Aorta (tissue), 5 donors: Measurements from ENCODE around the gene C4orf50. TPM values are rescaled to one million over a fixed set of nuclear protein-coding genes. Genes with fewer than 3 reads are reported as not detected.
"Not testable (repeated sequence)": the region's sequence is repeated elsewhere in the genome, so short reads cannot be mapped to it uniquely, and the experiment has no call there.

Source experiments
- ATAC-seq: fragments of 200-7000 bp; cut with Tn5 transposase; one replicate; pipeline ENCODE4 v1.9.1; 2022; ENCODE audit warnings: moderate library complexity; ENCODE audit not compliant: low FRiP score
- DNase-seq, 2 donors: peaks; one replicate each; pipeline ENCODE4 v3.0.0-alpha.2; 2020
- H3K27ac ChIP-seq, 2 donors: one replicate each; pipeline ENCODE4 v1.5.1; 2013; ENCODE audit warnings: low read length in 2 of 2, mild to moderate bottlenecking in 2 of 2, moderate library complexity in 2 of 2, control low read depth in 1 of 2, inconsistent platforms in 1 of 2, low read depth in 1 of 2
- H3K27me3 ChIP-seq, 2 donors: one replicate each; pipeline ENCODE4 v1.6.1; 2013; ENCODE audit warnings: control low read depth in 1 of 2, low read length in 1 of 2, mild to moderate bottlenecking in 1 of 2, moderate library complexity in 1 of 2; ENCODE audit not compliant: insufficient read depth in 2 of 2, control insufficient read depth in 1 of 2
- H3K36me3 ChIP-seq, 2 donors: one replicate each; pipeline ENCODE4 v1.6.1; 2013; ENCODE audit warnings: control low read depth in 1 of 2, low read length in 1 of 2, mild to moderate bottlenecking in 1 of 2; ENCODE audit not compliant: insufficient read depth in 2 of 2, control insufficient read depth in 1 of 2
- H3K4me1 ChIP-seq, 2 donors: one replicate each; pipeline ENCODE4 v1.6.1; 2013; ENCODE audit warnings: low read length in 2 of 2, control low read depth in 1 of 2, mild to moderate bottlenecking in 1 of 2, moderate library complexity in 1 of 2; ENCODE audit not compliant: insufficient read depth in 2 of 2, control insufficient read depth in 1 of 2
- H3K4me3 ChIP-seq, 2 donors: one replicate each; pipeline ENCODE4 v1.5.1; 2013; ENCODE audit warnings: low read length in 2 of 2, control low read depth in 1 of 2, mild to moderate bottlenecking in 1 of 2
- H3K9me3 ChIP-seq: one replicate; pipeline ENCODE4 v1.6.1; 2013; ENCODE audit warnings: mild to moderate bottlenecking, low read length; ENCODE audit not compliant: control insufficient read depth
- WGBS, 2 donors: extraction: QIAGEN DNeasy Blood & Tissue Kit; methylation state at CpG; one replicate each; pipeline ENCODE4 v1.1.7; 2013; 5-methylcytosine and 5-hydroxymethylcytosine counted together
- intact Hi-C, 2 donors: fragments of 100-400 bp; cut with DNase I; formaldehyde crosslinking; loops; one replicate each; pipeline versions ENCODE4 v1.14.2 to v1.15.0; 2022
- polyA plus RNA-seq, 2 donors: library from polyadenylated mRNA; stranded (reverse); fragments of 200-250 nt; gene quantifications; one replicate each; pipeline ENCODE4 v1.2.3, GENCODE V29; 2013
- total RNA-seq, 2 donors: library from RNA; stranded (reverse); fragmentation: NEBNext Ultra II Directional; extraction: Animal tissue kit (Norgen Biotek cat#: 25700); gene quantifications; one replicate each; pipeline ENCODE4 v1.2.1, GENCODE V29; 2021
- donor health status: healthy with polysubstance abuse.
- donor health status: Bipolar disorder and iron deficiency.
- donor health status: DM: no; HTN: no; CAD: no.
- donor health status: DM: no; HTN: no; CAD: no.
- donor health status: DM: yes; HTN: yes; CAD: no.

Gene C4orf50
- total and polyA plus RNA-seq, 4 donors, result 0.03 to 0.06 TPM; not detected in 2

DNA sequence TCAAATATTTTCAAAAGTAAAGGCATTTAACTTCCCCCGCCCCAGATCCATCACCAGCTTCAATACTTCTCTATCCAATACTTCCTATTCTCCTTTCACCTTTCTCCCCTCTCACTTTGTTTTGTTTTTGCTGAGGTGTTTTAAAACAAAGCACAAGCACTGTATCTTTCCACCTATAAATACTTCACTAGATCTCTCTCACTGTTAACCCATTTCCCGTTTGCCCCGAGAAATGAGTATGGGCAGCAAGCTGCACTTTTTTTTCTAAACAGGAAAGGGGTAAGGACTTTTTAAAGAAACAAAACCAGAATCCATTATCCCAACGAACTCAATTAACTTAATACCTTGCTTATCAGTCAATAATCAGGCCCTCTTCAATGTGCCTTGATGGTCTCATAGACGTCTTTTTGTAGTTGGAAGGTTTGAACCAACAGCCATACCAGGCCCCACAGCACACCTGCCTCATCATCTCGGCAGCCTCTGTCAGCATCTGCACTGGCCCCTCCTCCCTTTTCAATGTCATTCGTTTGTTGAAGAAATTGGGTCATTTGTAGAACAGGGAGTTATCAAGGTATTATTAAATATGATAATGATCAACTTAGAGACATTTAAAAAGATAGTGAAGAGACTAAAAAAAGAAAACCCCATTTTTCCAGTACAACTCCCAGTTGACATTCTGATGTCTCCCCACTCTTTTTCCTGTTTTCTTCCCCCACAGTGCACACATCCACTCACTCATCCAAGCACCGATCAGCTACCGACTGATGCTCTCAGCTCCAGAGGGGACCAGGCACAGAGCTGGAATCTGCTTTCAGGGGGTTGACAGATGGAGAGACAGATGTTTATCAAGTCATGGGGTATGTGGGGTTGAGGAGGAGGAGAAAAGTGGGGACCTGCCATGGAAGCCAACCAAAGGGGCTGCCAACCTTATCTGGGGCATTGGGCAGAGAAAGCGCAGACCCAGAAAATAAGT lies 151.1 kb downstream of the C4orf50 start:
- intact Hi-C loops, result no loop called here
- DNase-seq (no peak), ATAC-seq (no peak)
- Histone ChIP-seq H3K27ac (no peak overlapping the region), H3K4me3 (no peak overlapping the region), H3K27me3 (no peaks in the 10 kb centered on the region), H3K9me3 (no peaks in the 10 kb centered on the region), H3K36me3 (no peaks in the 10 kb centered on the region), H3K4me1 (no peaks in the 10 kb centered on the region)
- WGBS, 2 donors, result 73 to 77% methylated on average over 10 of the region's 10 CpGs

DNA sequence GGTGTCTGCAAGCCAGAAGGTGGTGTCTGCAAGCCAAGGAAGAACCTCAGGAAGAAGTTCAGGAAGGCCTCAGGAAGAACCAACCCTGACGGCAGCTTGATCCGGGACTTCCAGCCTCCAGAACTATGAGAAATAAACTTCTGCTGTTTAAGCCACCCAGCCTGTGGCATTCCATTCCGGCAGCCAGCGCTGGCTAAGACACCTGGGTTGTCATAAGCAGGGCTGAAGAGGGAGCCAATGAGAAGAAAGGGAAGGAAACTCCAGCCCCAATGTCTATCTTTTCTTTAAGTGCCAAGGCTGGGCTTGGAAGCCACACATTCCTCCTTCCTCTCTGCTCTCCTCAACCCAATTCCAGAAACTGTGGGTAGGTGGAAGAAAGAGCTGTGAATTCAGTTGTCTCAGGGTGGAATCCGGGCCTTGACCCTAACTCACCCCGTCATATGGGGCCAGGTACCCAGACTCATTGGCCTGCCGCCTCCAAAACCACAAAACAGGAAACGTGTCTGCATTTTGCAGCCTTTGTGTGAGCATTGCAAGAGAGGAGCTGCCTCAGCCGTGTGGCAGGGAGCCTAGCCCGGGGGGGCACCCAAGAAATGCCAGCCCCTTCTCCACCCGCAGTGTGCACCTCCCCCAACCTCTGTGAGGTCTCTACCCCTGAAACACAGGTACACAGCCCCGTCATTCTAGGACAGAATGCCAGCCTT lies 152.2 kb downstream of the C4orf50 start:
- intact Hi-C loops, result no loop called here
- no peak for DNase-seq

DNA sequence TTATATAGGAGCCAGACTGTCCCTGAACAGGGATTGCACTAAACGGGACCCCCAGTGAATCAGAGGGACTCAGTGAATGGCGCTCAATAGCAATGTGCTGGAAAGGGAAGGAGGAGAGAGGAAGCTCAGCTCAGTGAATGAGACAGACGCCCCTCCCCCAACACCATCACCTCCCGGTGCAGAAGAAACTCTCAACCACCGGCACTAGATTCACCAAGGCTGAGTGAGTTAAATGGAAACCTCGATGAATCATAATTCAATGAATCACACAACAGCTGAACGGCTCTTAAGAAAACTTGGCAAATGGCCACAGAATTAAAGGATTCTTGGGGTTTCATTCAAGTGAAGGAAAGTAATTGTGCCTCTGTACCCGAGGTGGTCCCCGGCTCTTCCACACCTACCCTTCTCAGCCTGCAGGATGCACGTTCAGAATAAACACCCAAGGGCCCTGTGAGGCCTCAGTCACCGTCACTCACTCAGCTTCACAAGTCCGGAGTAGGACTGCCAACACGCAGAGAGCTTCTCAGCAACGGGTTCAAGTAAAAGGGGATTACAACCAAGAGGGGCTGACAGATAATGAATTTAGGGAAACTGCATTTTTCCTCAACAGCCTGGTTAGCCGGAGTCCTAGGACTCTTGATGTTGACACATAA lies 154.6 kb downstream of the C4orf50 start:
- Histone ChIP-seq H3K4me3 (no peak overlapping the region), H3K27ac (no peak overlapping the region), H3K36me3 (no peaks in the 10 kb centered on the region), H3K9me3 (no peaks in the 10 kb centered on the region), H3K4me1 (no peaks in the 10 kb centered on the region), H3K27me3 (no peaks in the 10 kb centered on the region)
- DNase-seq (no peak), ATAC-seq (no peak)
- intact Hi-C loops, result no loop called here
- 58 to 61% methylated on average over 15 of the region's 15 CpGs for WGBS, 2 donors

More for the DNA sequence above, 152.2 kb downstream of the C4orf50 start:
- no peaks in the 10 kb centered on the region for H3K36me3 ChIP-seq
- H3K27ac ChIP-seq, result no peak overlapping the region
- no peaks in the 10 kb centered on the region for H3K27me3 ChIP-seq
- 75 to 77% methylated on average over 12 of the region's 12 CpGs for WGBS, 2 donors
- H3K4me3 ChIP-seq, result no peak overlapping the region
- H3K9me3 ChIP-seq, result no peaks in the 10 kb centered on the region
- H3K4me1 ChIP-seq, result no peaks in the 10 kb centered on the region
- no peak for ATAC-seq

DNA sequence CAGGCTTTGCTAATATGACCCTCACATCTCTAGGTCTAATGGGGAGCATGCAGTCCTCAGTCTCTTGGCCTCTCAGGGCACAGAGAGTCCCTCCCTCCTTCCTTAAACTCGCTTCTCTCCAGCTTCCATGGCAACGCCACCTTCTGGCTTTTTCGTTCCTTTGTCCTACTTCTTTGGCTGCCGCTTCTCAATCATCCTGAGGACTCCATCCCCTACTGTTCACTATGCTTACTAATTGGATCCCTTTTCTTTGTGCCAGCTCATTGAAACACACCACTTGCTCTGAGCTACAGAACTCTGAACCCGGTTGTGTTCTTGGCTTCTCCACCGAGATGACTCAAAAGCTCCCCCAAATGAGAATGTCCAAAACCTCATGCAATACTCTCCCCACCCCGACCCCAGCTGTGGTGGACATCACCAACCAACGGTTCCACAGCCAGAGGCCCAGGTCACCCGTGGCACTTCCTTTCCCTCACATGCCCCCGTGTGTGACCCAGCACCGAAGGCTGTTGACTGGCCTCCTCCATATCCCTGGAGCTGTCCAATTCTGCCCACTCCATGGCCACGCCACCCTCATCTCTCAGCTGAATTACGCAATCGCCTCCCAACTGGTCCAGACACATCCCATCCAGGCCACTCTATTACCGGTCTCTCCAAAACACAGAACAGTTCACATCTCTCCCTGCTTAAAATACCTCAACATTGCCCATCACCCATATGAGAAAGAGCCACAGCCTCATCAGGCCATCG lies 160.0 kb downstream of the C4orf50 start:
- DNase-seq, result no peak
- Histone ChIP-seq H3K4me1 (no peaks in the 10 kb centered on the region), H3K9me3 (no peaks in the 10 kb centered on the region), H3K4me3 (no peak overlapping the region), H3K27me3 (no peaks in the 10 kb centered on the region), H3K27ac (no peak overlapping the region), H3K36me3 (no peaks in the 10 kb centered on the region)
- intact Hi-C loops, result no loop called here
- no peak for ATAC-seq
- 83 to 84% methylated on average over 16 of the region's 16 CpGs for WGBS, 2 donors

DNA sequence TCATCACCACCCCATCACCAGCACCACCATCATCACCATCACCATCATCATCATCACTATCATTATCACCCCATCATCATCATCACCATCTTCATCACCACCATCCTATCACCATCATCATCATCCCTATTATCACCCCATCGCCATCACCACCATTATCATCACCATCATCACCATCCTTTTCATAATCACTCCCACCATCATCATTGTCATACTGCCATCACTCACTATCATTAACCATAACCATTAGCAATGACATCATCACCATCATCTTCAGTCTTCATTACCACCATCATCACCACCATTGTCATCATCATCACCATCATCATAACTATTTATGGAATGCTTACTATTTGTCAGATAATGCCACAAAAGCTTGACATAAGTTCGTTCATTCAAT lies 161.0 kb downstream of the C4orf50 start:
- WGBS, 2 donors, result 87 to 98% methylated on average over 2 of the region's 2 CpGs
- ATAC-seq, result no peak
- DNase-seq, result no peak
- no peaks in the 10 kb centered on the region for H3K9me3 ChIP-seq
- H3K4me1 ChIP-seq, result no peaks in the 10 kb centered on the region
- no peak overlapping the region for H3K4me3 ChIP-seq
- H3K36me3 ChIP-seq, result no peaks in the 10 kb centered on the region
- intact Hi-C loops, result no loop called here
- no peak overlapping the region for H3K27ac ChIP-seq
- no peaks in the 10 kb centered on the region for H3K27me3 ChIP-seq

DNA sequence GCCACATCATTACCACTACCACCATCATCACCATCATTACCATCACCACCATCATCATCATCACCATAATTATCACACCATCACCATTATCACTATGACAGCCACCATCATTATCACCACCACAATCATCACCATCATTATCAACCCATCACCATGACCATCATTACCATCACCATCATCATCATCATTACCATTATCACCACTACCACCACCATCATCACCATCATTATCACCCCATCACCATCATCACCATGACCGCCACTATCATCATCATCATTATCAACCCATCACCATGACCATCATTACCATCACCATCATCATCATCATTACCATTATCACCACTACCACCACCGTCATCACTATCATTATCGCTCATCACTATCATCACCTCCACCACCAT lies 161.9 kb downstream of the C4orf50 start:
- H3K4me1 ChIP-seq, ATAC-seq: not testable (repeated sequence)

DNA sequence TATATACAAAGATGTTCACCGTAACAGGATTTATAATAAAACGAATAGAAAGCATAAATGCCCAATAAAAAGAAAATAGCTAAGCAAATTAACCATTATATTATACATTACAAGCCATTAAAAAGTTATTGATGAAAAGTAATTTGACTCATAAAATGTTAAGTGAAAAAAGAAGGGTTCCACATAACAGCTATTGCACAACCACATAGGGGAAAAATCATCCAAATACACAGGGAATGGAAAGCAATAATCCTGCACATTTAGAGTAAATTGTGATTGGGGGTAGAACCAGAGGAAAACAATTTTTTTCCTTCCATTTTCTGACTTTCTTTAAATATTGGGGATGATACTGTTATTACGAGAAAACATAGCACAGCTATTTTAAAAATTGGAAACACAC lies 163.3 kb downstream of the C4orf50 start:
- WGBS, 2 donors, result 93 to 95% methylated on average over 3 of the region's 3 CpGs
- no peaks in the 10 kb centered on the region for H3K36me3 ChIP-seq
- no peaks in the 10 kb centered on the region for H3K9me3 ChIP-seq
- no peak for ATAC-seq
- DNase-seq, result no peak
- no peak overlapping the region for H3K4me3 ChIP-seq
- H3K4me1 ChIP-seq, result no peaks in the 10 kb centered on the region
- no peak overlapping the region for H3K27ac ChIP-seq
- intact Hi-C loops, result no loop called here
- peaks cover 0 to 1% of the 10 kb centered on the region in 2 donors for H3K27me3 ChIP-seq

More for the DNA sequence above, 161.9 kb downstream of the C4orf50 start:
- H3K9me3 ChIP-seq, DNase-seq, H3K27me3 ChIP-seq, H3K36me3 ChIP-seq, intact Hi-C loops, H3K27ac ChIP-seq, H3K4me3 ChIP-seq: not testable (repeated sequence)
- WGBS, 2 donors, result 96 to 100% methylated on average over 3 of the region's 3 CpGs

DNA sequence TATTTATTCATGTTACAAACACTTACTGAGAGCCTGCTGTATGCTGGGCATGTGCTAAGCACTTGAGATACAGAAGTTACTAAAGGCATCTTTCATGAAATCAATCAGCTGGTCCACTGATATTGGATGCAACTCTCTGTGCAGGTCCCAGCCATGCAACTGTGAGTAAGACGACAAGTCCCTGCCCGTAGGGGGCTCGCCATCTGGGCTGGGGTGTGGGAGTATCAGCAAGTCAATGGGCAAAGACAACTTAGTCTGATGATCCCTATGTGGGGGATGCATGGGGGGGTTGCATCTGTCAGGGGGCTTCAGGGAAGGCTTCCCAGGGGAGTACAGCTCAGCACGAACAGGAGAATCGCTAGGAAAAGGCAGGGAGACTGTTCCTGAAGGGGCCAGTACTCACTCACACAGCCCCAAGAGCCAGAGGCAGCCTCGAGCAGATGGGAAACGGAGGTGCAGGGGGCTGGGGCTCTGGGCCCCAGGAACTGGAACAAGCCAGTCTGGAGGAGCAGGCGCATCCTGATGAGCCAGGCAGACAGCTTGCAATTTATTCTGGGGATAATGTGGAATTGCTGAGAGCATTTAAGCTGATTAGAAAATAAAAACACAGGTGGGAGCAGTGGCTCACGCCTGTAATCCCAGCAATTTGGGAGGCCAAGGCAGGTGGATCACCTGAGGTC lies 165.6 kb downstream of the C4orf50 start:
- no peak for DNase-seq
- Histone ChIP-seq H3K9me3 (no peaks in the 10 kb centered on the region), H3K36me3 (no peaks in the 10 kb centered on the region), H3K27me3 (peaks cover 0 to 1% of the 10 kb centered on the region in 2 donors), H3K4me3 (no peak overlapping the region), H3K27ac (no peak overlapping the region), H3K4me1 (no peaks in the 10 kb centered on the region)
- 75 to 80% methylated on average over 9 of the region's 9 CpGs for WGBS, 2 donors
- intact Hi-C loops, result no loop called here
- ATAC-seq, result no peak
